Esophagus squamous epithelium (tissue), 5 donors: ENCODE results near the gene DDX51. TPM values are rescaled to one million over a fixed set of nuclear protein-coding genes. Genes with fewer than 3 reads are reported as not detected.

Experiments
- DNase-seq: peaks from one replicate; lab custom pipeline; 2025; lab: John Stamatoyannopoulos, UW
- H3K27ac ChIP-seq, 4 donors: fragments of 200-600 bp; sonication (generic); one replicate each; pipeline ENCODE4 v1.5.1; 2016 to 2019; ENCODE audit warnings: mild to moderate bottlenecking in 1 of 4
- H3K27me3 ChIP-seq, 4 donors: fragments of 200-600 bp; sonication (generic); 1 replicate in 3 of 4; 2 replicates in 1 of 4; pipeline versions ENCODE4 v1.5.1 to v1.6.0; 2017 to 2021; ENCODE audit warnings: antibody characterized with exemption in 1 of 4
- H3K36me3 ChIP-seq, 3 donors: fragments of 200-600 bp; sonication (generic); one replicate each; pipeline ENCODE4 v1.5.1; 2016 to 2019
- H3K4me1 ChIP-seq, 3 donors: fragments of 200-600 bp; sonication (generic); one replicate each; pipeline ENCODE4 v1.5.1; 2017 to 2019
- H3K4me3 ChIP-seq, 4 donors: fragments of 200-600 bp; sonication (generic); 1 replicate in 3 of 4; 2 replicates in 1 of 4; pipeline ENCODE4 v1.5.1; 2016 to 2019; ENCODE audit warnings: mild to moderate bottlenecking in 2 of 4, moderate library complexity in 1 of 4
- H3K9me3 ChIP-seq, 3 donors: fragments of 200-600 bp; sonication (generic); one replicate each; pipeline ENCODE4 v1.5.1; 2016 to 2019
- POLR2A ChIP-seq, 4 donors: fragments of 450-650 bp; IDR thresholded peaks; one replicate each; pipeline ENCODE4 v1.6.1; 2017; ENCODE audit warnings: antibody characterized with exemption in 4 of 4, mild to moderate bottlenecking in 4 of 4, moderate library complexity in 3 of 4
- WGBS, 2 donors: methylation state at CpG; one replicate each; pipeline ENCODE4 v1.1.5; 2018; 5-methylcytosine and 5-hydroxymethylcytosine counted together
- intact Hi-C: fragments of 100-400 bp; cut with DNase I; formaldehyde crosslinking; loops from one replicate; pipeline ENCODE4 v1.15.0; 2022
- total RNA-seq, 4 donors: library from RNA; depleted of rRNA; stranded (reverse); fragments of >200 nt; gene quantifications; one replicate each; pipeline ENCODE4 v1.1.0, GENCODE V29; 2016
- TF ChIP-seq, protein P1 (sequence below), 6 experiments: fragments of 450-650 bp in 4 of 6; fragments of 200-600 bp in 2 of 6; sonication (generic) in 2 of 6; IDR thresholded peaks; one replicate each; pipeline ENCODE4 v1.5.1; 2016 to 2019; ENCODE audit warnings: antibody characterized with exemption in 6 of 6, mild to moderate bottlenecking in 4 of 6, moderate library complexity in 4 of 6
- donor health status: DM: yes; HTN: yes; CAD: no.

The DDX51 gene
- total RNA-seq, 4 donors from 2014 or later, result 8.9 to 15.3 (median 11.0) TPM

GRCh38 chr12:132131952-132132351 is 12.2 kb downstream of the DDX51 start:
- H3K36me3 ChIP-seq, result peaks cover under 1 to 29% (median 2%) of the 10 kb centered on the region in 3 donors
- no peak overlapping the region for H3K4me3 ChIP-seq
- TF ChIP-seq, protein P1, sequence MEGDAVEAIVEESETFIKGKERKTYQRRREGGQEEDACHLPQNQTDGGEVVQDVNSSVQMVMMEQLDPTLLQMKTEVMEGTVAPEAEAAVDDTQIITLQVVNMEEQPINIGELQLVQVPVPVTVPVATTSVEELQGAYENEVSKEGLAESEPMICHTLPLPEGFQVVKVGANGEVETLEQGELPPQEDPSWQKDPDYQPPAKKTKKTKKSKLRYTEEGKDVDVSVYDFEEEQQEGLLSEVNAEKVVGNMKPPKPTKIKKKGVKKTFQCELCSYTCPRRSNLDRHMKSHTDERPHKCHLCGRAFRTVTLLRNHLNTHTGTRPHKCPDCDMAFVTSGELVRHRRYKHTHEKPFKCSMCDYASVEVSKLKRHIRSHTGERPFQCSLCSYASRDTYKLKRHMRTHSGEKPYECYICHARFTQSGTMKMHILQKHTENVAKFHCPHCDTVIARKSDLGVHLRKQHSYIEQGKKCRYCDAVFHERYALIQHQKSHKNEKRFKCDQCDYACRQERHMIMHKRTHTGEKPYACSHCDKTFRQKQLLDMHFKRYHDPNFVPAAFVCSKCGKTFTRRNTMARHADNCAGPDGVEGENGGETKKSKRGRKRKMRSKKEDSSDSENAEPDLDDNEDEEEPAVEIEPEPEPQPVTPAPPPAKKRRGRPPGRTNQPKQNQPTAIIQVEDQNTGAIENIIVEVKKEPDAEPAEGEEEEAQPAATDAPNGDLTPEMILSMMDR (IDR thresholded peaks at IDR 0.05), result no peak
- TF ChIP-seq POLR2A (IDR thresholded peaks at IDR 0.05), result no peak
- 79 to 92% methylated on average over 11 of the region's 14 CpGs for WGBS, 2 donors
- H3K9me3 ChIP-seq, result no peaks in the 10 kb centered on the region
- H3K27ac ChIP-seq, result no peak overlapping the region
- intact Hi-C loops, result no loop called here
- DNase-seq, result no peak
- no peaks in the 10 kb centered on the region for H3K4me1 ChIP-seq
- H3K27me3 ChIP-seq, result no peaks in the 10 kb centered on the region

- H3K9me3 ChIP-seq, result no peaks in the 10 kb centered on the region
- TF ChIP-seq POLR2A (IDR thresholded peaks at IDR 0.05), result no peak
- TF ChIP-seq, protein P1 (IDR thresholded peaks at IDR 0.05), result no peak
- DNase-seq, result no peak
- peaks cover 7 to 37% (median 8%) of the 10 kb centered on the region in 3 donors for H3K36me3 ChIP-seq
- no peaks in the 10 kb centered on the region for H3K27me3 ChIP-seq
- no peak overlapping the region for H3K4me3 ChIP-seq
- no peak overlapping the region for H3K27ac ChIP-seq
- WGBS, 2 donors, result 95 to 100% methylated on average over 14 of the region's 14 CpGs
- no peaks in the 10 kb centered on the region for H3K4me1 ChIP-seq
- intact Hi-C loops, result no loop called here
These were observed 12.9 kb downstream of the DDX51 start for GRCh38 chr12:132131229-132131628.

DNA sequence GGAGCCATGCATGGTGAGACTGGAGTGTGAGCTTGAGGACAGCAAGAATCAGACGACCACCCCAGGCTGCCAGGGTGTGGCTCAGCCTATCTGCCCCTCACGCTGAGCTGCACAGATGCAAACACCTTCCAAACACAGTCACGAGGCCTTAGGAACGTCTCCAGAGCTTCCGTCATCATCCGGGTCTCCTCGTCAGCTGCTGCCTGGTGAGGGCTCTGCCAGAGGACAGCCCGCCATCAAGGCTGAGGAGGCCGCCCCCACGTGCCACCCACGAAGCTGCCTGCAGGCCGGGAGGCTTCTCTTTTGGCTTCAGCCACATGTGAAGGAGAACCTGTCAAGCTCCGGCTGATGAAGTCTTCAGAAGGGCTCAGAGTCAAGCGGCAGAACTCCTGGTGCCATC is 13.4 kb downstream of the DDX51 start:
- no peaks in the 10 kb centered on the region for H3K9me3 ChIP-seq
- no peak for DNase-seq
- no peak for TF ChIP-seq POLR2A (IDR thresholded peaks at IDR 0.05)
- TF ChIP-seq, protein P1 (IDR thresholded peaks at IDR 0.05), result no peak
- H3K4me3 ChIP-seq, result no peak overlapping the region
- peaks cover 7 to 42% (median 8%) of the 10 kb centered on the region in 3 donors for H3K36me3 ChIP-seq
- intact Hi-C loops, result no loop called here
- 89 to 94% methylated on average over 6 to 10 of the region's 14 CpGs for WGBS, 2 donors
- H3K27me3 ChIP-seq, result no peaks in the 10 kb centered on the region
- H3K27ac ChIP-seq, result no peak overlapping the region
- H3K4me1 ChIP-seq, result no peaks in the 10 kb centered on the region

- no peak overlapping the region for H3K27ac ChIP-seq
- H3K36me3 ChIP-seq, result peaks cover 8 to 59% (median 14%) of the 10 kb centered on the region in 3 donors
- intact Hi-C loops, result no loop called here
- no peak for DNase-seq
- H3K27me3 ChIP-seq, result no peaks in the 10 kb centered on the region
- H3K9me3 ChIP-seq, result no peaks in the 10 kb centered on the region
- no peaks in the 10 kb centered on the region for H3K4me1 ChIP-seq
- TF ChIP-seq POLR2A (IDR thresholded peaks at IDR 0.05), result no peak
- TF ChIP-seq, protein P1 (IDR thresholded peaks at IDR 0.05), result no peak
- H3K4me3 ChIP-seq, result no peak overlapping the region
- WGBS, 2 donors, result 91 to 97% methylated on average over 3 of the region's 3 CpGs
These were observed 15.1 kb downstream of the DDX51 start for GRCh38 chr12:132129007-132129406.

DNA sequence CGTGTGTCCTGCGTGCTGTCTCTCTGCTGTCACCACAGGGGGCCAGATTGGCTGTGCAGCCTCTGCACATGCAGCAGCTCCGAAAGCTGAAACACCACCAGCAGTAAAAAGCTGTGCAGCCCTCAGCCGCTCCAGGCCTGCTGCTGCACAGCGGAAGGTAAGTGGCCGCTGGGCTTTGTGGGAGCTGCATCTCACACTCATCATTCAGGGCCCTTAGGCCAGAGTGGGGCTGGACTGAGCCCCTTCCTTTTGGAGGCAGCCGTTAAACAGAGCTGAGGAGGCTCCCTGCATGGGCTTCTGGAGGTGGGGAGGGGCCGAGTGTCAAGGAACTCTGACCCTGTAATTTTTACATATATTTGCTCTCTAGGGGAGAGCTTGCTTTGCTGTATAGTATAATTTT is 17.1 kb downstream of the DDX51 start:
- peaks cover 8 to 77% (median 14%) of the 10 kb centered on the region in 3 donors for H3K36me3 ChIP-seq
- DNase-seq, result no peak

More for the DNA sequence above, 17.1 kb downstream of the DDX51 start:
- no peak overlapping the region for H3K4me3 ChIP-seq
- no peaks in the 10 kb centered on the region for H3K9me3 ChIP-seq
- no peak overlapping the region for H3K27ac ChIP-seq
- intact Hi-C loops, result no loop called here
- 100% methylated on average over 2 to 3 of the region's 8 CpGs for WGBS, 2 donors
- H3K4me1 ChIP-seq, result no peaks in the 10 kb centered on the region
- no peaks in the 10 kb centered on the region for H3K27me3 ChIP-seq
- TF ChIP-seq POLR2A (IDR thresholded peaks at IDR 0.05), result no peak
- TF ChIP-seq, protein P1 (IDR thresholded peaks at IDR 0.05), result no peak
